ENCODE results near the gene AP1S3. TPM values are rescaled to one million over a fixed set of nuclear protein-coding genes. Genes with fewer than 3 reads are reported as not detected.

Gene AP1S3
- total and polyA plus RNA-seq, 5 donors from 2014 or later: 0.88 to 3.7 (median 2.1) TPM

DNA sequence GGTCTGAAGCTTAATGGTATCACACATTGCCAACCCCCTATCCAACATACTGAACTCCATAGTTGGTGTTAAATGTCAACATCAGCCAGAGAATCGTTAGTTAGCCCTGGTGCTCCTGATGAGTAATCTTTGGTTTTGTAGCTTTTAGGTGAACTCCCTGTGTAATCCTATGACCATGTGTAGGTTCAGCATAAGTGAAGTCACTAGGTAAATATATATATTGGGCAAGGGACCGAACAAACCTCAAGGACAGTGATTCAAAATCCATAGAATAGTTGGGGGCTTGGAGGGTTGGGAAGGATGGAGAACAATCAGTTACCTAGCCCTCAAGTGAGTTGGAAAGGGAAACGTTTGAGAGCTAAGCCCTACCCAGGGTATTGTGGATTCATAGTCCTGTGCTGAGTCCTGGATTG, 16.0 kb upstream of the AP1S3 start:
- H3K27ac Mint-ChIP-seq: no peak overlapping the region
- Histone ChIP-seq H3K9me3 (ENCODE audit: control insufficient read depth in 2 of 2, low read length in 2 of 2) (no peaks in the 10 kb centered on the region), H3K27ac (ENCODE audit: insufficient read depth, low read length, poor library complexity, severe bottlenecking) (no peak overlapping the region), H3K36me3 (ENCODE audit: control insufficient read depth, insufficient read depth, low read length) (peaks cover 4% of the 10 kb centered on the region), H3K27me3 (ENCODE audit: control insufficient read depth, insufficient read depth, low read length) (no peaks in the 10 kb centered on the region), H3K4me1 (ENCODE audit: control insufficient read depth, insufficient read depth, low read length, poor library complexity, severe bottlenecking) (no peaks in the 10 kb centered on the region), H3K4me3 (ENCODE audit: low read depth, low read length) (no peak overlapping the region)
- H3K36me3 Mint-ChIP-seq: peaks cover 19% of the 10 kb centered on the region
- no peak overlapping the region for H3K4me3 Mint-ChIP-seq
- H3K27me3 Mint-ChIP-seq: no peaks in the 10 kb centered on the region
- peaks cover 4 to 14% (median 9%) of the 10 kb centered on the region in 4 donors for H3K4me1 Mint-ChIP-seq
- ATAC-seq (ENCODE audit: low read depth in 2 of 2): no peak
- no peak for DNase-seq
- H3K9me3 Mint-ChIP-seq: peaks cover 0 to 4% (median 2%) of the 10 kb centered on the region in 7 donors

DNA sequence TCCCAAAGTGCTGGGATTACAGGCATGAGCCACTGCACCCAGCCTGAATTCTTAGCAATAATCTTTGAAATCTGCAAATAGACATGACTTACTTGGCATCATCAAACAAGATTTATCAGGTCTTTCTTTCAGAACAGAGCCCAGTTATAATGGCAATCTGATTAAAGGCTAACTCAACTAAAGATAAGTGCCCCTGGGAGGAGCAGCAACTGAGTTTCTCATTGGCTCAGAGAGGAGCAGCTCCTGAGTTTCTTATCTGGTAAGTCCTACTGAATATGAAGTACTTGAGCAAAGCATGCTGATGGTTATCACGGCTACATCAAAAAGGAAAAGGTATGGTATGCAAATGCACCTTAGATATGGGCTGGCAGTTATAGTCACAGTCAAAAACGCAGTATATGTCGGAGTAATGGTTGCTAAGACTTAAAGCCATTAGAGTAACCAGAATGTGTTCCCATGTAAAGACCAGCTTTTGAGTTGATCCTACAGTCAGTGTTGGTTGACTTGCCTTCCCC, 15.0 kb upstream of the AP1S3 start:
- peaks cover 4% of the 10 kb centered on the region for H3K36me3 ChIP-seq (ENCODE audit: control insufficient read depth, insufficient read depth, low read length)
- no peaks in the 10 kb centered on the region for H3K4me1 ChIP-seq (ENCODE audit: control insufficient read depth, insufficient read depth, low read length, poor library complexity, severe bottlenecking)
- H3K36me3 Mint-ChIP-seq: peaks cover 27% of the 10 kb centered on the region
- no peaks in the 10 kb centered on the region for H3K27me3 ChIP-seq (ENCODE audit: control insufficient read depth, insufficient read depth, low read length)
- no peak overlapping the region for H3K4me3 Mint-ChIP-seq
- H3K9me3 ChIP-seq (ENCODE audit: control insufficient read depth in 2 of 2, low read length in 2 of 2): no peaks in the 10 kb centered on the region
- no peaks in the 10 kb centered on the region for H3K27me3 Mint-ChIP-seq
- H3K27ac Mint-ChIP-seq: no peak overlapping the region
- H3K4me1 Mint-ChIP-seq: peaks cover 4 to 14% (median 9%) of the 10 kb centered on the region in 4 donors
- H3K4me3 ChIP-seq (ENCODE audit: low read depth, low read length): no peak overlapping the region
- peaks cover 0 to 4% (median 3%) of the 10 kb centered on the region in 7 donors for H3K9me3 Mint-ChIP-seq
- DNase-seq (no peak), ATAC-seq (ENCODE audit: low read depth in 2 of 2) (no peak)
- H3K27ac ChIP-seq (ENCODE audit: insufficient read depth, low read length, poor library complexity, severe bottlenecking): no peak overlapping the region

DNA sequence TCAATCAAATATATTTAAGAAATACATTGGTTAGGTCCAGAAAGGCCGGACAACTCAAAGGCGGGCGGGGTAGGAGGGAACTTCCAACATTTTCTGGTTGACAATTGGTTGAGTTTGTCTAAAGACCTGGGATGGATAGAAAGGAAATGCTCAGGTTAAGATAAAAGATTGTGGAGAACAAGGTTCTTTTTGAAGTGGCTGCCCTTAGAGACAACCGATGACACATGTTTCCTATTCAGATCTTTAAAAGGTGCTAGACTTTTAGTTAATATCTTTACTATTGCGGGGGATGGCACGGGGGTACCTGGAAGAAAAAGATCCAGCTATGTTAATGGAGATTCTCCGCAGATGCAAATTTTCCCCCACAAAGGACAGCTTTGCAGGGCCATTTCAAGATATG, 10.0 kb upstream of the AP1S3 start:
- DNase-seq (no peak), ATAC-seq (ENCODE audit: low read depth in 2 of 2) (no peak)
- H3K36me3 Mint-ChIP-seq: peaks cover 26% of the 10 kb centered on the region
- Histone ChIP-seq H3K9me3 (ENCODE audit: control insufficient read depth in 2 of 2, low read length in 2 of 2) (no peaks in the 10 kb centered on the region), H3K4me3 (ENCODE audit: low read depth, low read length) (no peak overlapping the region), H3K36me3 (ENCODE audit: control insufficient read depth, insufficient read depth, low read length) (no peaks in the 10 kb centered on the region), H3K4me1 (ENCODE audit: control insufficient read depth, insufficient read depth, low read length, poor library complexity, severe bottlenecking) (no peaks in the 10 kb centered on the region), H3K27ac (ENCODE audit: insufficient read depth, low read length, poor library complexity, severe bottlenecking) (no peak overlapping the region), H3K27me3 (ENCODE audit: control insufficient read depth, insufficient read depth, low read length) (no peaks in the 10 kb centered on the region)
- peaks cover 0 to 9% (median 6%) of the 10 kb centered on the region in 4 donors for H3K4me1 Mint-ChIP-seq
- H3K9me3 Mint-ChIP-seq: peaks cover 0 to 4% (median 3%) of the 10 kb centered on the region in 7 donors
- H3K27me3 Mint-ChIP-seq: no peaks in the 10 kb centered on the region
- no peak overlapping the region for H3K4me3 Mint-ChIP-seq
- no peak overlapping the region for H3K27ac Mint-ChIP-seq

DNA sequence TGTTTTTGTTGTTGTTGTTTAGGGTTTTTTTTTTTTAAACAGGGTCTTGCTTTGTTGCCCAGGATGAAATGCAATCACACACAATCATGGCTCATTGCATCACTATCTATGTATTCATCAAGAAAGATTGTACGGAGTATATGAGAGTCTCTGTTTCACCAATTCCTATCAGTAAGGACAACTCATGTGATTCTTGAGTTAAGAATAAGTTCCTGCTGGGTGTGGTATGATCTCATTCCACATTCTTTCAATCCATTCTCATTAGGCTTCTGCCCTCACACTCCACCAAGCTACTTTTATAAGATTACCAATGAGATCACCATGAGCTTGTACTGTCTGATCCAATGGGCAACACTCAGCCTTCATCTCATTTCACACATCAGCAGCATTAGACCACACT, 9.1 kb upstream of the AP1S3 start:
- no peak for DNase-seq
- Histone ChIP-seq H3K27me3 (ENCODE audit: control insufficient read depth, insufficient read depth, low read length) (no peaks in the 10 kb centered on the region), H3K9me3 (ENCODE audit: control insufficient read depth in 2 of 2, low read length in 2 of 2) (no peaks in the 10 kb centered on the region), H3K27ac (ENCODE audit: insufficient read depth, low read length, poor library complexity, severe bottlenecking) (no peak overlapping the region), H3K4me1 (ENCODE audit: control insufficient read depth, insufficient read depth, low read length, poor library complexity, severe bottlenecking) (no peaks in the 10 kb centered on the region), H3K4me3 (ENCODE audit: low read depth, low read length) (no peak overlapping the region), H3K36me3 (ENCODE audit: control insufficient read depth, insufficient read depth, low read length) (no peaks in the 10 kb centered on the region)
- Mint-ChIP-seq H3K4me3 (no peak overlapping the region), H3K9me3 (peaks cover 0 to 4% (median 3%) of the 10 kb centered on the region in 7 donors), H3K36me3 (peaks cover 26% of the 10 kb centered on the region), H3K27me3 (no peaks in the 10 kb centered on the region), H3K27ac (no peak overlapping the region), H3K4me1 (peaks cover 0 to 6% (median 4%) of the 10 kb centered on the region in 4 donors)
- no peak for ATAC-seq (ENCODE audit: low read depth in 2 of 2)

DNA sequence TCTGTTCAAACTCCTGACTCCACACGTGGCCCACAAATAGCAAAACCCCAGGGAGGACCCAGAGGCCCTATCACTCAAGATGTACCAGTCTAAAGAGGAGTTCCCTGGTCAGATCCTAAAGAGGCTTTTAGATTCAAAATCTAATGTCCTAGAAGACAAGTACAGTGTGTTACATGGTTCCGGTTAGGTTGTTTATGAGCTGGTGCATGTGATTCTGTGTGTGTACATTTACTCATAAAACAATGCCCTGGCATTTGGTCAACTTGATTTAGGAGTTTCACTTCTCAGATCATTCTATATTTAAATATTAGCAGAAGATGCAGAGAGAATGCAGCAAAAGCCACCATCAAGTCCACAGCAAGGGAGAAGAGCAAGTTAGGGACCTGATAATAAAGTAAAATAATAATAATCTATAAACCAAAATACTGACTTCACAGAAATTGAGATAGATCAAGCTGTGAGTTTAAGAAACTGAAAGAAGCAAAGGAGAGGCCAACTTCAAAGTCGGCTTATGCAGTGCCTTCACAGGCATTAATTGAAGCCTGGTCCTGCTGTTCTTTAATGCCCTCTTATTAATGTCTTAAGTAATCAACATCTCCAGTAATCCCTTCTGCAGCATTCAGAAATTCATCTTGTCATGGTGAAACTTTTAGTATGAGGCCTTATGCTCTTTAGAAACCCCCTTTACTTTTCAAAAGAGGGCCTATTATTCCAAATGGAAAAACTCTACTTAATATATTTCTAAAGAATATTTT, 4.2 kb upstream of the AP1S3 start:
- H3K4me1 Mint-ChIP-seq: peaks cover 0 to 11% (median 7%) of the 10 kb centered on the region in 4 donors
- Histone ChIP-seq H3K36me3 (ENCODE audit: control insufficient read depth, insufficient read depth, low read length) (no peaks in the 10 kb centered on the region), H3K9me3 (ENCODE audit: control insufficient read depth in 2 of 2, low read length in 2 of 2) (no peaks in the 10 kb centered on the region), H3K4me1 (ENCODE audit: control insufficient read depth, insufficient read depth, low read length, poor library complexity, severe bottlenecking) (peaks cover 11% of the 10 kb centered on the region), H3K27ac (ENCODE audit: insufficient read depth, low read length, poor library complexity, severe bottlenecking) (no peak overlapping the region), H3K4me3 (ENCODE audit: low read depth, low read length) (no peak overlapping the region), H3K27me3 (ENCODE audit: control insufficient read depth, insufficient read depth, low read length) (no peaks in the 10 kb centered on the region)
- H3K27me3 Mint-ChIP-seq: no peaks in the 10 kb centered on the region
- H3K27ac Mint-ChIP-seq: no peak overlapping the region
- peaks cover 3% of the 10 kb centered on the region for H3K36me3 Mint-ChIP-seq
- DNase-seq (no peak), ATAC-seq (ENCODE audit: low read depth in 2 of 2) (no peak)
- H3K9me3 Mint-ChIP-seq: no peaks in the 10 kb centered on the region
- peak overlapping the region in 1 of 4 donors; percentile 14 for H3K4me3 Mint-ChIP-seq

DNA sequence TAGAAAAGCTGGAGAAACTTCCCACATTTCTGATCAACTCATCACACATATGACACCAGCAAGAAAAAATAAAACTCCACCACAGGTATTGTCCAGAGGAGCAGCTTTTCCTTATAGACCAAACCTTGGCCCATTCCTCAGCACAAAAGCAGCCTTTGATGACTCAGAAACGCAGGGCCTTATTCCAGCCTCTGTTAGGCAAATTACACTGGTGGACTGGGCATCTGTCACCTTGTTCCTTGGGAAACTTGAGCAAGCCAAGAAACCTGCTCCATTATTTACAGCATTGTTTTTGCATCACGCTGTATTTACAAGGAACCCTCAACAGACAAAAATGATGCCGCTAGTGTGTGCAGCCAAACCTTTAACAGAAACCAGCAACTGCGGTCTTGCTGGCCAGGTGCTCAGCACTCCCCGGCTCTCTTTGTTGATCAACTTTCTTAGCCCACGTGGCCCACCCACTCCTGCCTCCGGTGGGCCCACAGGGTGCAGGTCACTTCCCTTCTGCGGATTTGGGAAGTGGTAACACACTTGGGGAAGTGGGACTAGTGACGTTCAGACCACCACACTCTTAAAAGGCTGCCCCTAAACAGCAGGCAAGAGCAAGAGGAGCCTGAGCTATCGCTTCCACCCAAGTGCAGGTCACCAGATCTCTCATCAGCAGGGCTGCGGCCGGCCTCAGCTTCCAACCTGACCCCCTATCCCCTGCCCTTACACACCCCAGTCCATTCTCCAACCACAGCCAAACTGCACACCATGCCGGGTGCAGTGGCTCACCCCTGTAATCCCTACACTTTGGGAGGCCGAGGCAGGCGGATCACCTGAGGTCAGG, 1.5 kb downstream of the AP1S3 start:
- DNase-seq (no peak), ATAC-seq (ENCODE audit: low read depth in 2 of 2) (peak in 1 of 2 donors; percentile 11)
- H3K4me1 ChIP-seq (ENCODE audit: control insufficient read depth, insufficient read depth, low read length, poor library complexity, severe bottlenecking): peaks cover 14% of the 10 kb centered on the region
- Mint-ChIP-seq H3K4me3 (peak overlapping the region; percentile 88 to 96 (median 94)), H3K27ac (peak overlapping the region in 1 of 3 donors; percentile 83), H3K9me3 (no peaks in the 10 kb centered on the region), H3K27me3 (no peaks in the 10 kb centered on the region), H3K36me3 (no peaks in the 10 kb centered on the region), H3K4me1 (peaks cover 0 to 16% (median 10%) of the 10 kb centered on the region in 4 donors)
- no peak overlapping the region for H3K4me3 ChIP-seq (ENCODE audit: low read depth, low read length)
- no peaks in the 10 kb centered on the region for H3K9me3 ChIP-seq (ENCODE audit: control insufficient read depth in 2 of 2, low read length in 2 of 2)
- no peaks in the 10 kb centered on the region for H3K36me3 ChIP-seq (ENCODE audit: control insufficient read depth, insufficient read depth, low read length)
- no peak overlapping the region for H3K27ac ChIP-seq (ENCODE audit: insufficient read depth, low read length, poor library complexity, severe bottlenecking)
- H3K27me3 ChIP-seq (ENCODE audit: control insufficient read depth, insufficient read depth, low read length): no peaks in the 10 kb centered on the region

DNA sequence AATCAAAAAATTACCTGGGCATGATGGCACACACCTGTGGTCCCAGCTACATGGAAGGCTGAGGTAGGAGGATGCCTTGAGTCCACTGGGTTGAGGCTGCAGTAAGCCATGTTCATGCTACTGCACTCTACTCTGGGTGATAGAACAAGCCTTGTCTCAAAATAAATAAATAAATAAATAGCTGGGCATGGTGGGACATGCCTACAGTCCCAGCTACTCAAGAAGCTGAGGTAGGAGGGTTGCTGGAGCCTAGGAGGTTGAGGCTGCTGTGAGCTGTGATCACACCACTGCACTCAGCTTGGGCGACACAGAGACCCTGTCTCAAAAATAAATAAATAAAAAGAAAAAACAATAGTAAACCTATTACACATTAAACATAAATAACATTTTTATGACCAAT, 3.0 kb downstream of the AP1S3 start:
- H3K4me1 Mint-ChIP-seq: peaks cover 0 to 16% (median 10%) of the 10 kb centered on the region in 4 donors
- ATAC-seq (ENCODE audit: low read depth in 2 of 2): no peak
- no peaks in the 10 kb centered on the region for H3K9me3 ChIP-seq (ENCODE audit: control insufficient read depth in 2 of 2, low read length in 2 of 2)
- H3K4me3 ChIP-seq (ENCODE audit: low read depth, low read length): no peak overlapping the region
- H3K27ac Mint-ChIP-seq: no peak overlapping the region
- no peaks in the 10 kb centered on the region for H3K27me3 ChIP-seq (ENCODE audit: control insufficient read depth, insufficient read depth, low read length)
- peaks cover 14% of the 10 kb centered on the region for H3K4me1 ChIP-seq (ENCODE audit: control insufficient read depth, insufficient read depth, low read length, poor library complexity, severe bottlenecking)
- H3K27ac ChIP-seq (ENCODE audit: insufficient read depth, low read length, poor library complexity, severe bottlenecking): no peak overlapping the region
- no peaks in the 10 kb centered on the region for H3K27me3 Mint-ChIP-seq
- DNase-seq: no peak
- H3K36me3 Mint-ChIP-seq: no peaks in the 10 kb centered on the region
- no peaks in the 10 kb centered on the region for H3K9me3 Mint-ChIP-seq
- H3K4me3 Mint-ChIP-seq: no peak overlapping the region
- no peaks in the 10 kb centered on the region for H3K36me3 ChIP-seq (ENCODE audit: control insufficient read depth, insufficient read depth, low read length)
